GM10266 (cell line): ENCODE results near the gene SORCS1.

Experiments
- DNase-seq: peaks from one replicate; pipeline ENCODE4 v3.0.0; 2012; ENCODE audit errors: extremely low spot score
- TF ChIP-seq, protein P1 (sequence below): IDR thresholded peaks from 2 replicates; pipeline ENCODE4 v1.5.1; 2012; ENCODE audit warnings: mild to moderate bottlenecking, low read depth; ENCODE audit not compliant: control insufficient read depth, insufficient read depth; ENCODE audit errors: missing control alignments

The SORCS1 gene

DNA sequence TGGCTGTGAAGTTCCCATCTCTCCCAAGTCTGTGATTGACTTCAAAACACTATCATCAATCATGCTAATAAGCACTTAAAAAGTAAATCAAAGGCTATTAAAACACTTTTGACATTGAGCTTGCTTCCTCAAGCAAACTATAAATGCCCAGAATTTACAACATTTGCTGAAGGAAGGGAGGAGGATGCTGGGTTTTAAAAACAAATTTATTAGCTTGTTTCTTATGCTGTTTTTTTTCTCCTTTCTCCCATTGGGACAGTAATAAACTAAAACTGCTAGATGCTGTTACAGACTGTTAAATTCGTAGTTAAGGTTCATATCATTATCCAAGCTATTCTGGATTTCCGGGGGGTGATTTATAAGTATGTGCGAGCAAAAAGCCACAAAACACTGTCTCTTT is 250.5 kb downstream of the SORCS1 start:
- TF ChIP-seq, protein P1, sequence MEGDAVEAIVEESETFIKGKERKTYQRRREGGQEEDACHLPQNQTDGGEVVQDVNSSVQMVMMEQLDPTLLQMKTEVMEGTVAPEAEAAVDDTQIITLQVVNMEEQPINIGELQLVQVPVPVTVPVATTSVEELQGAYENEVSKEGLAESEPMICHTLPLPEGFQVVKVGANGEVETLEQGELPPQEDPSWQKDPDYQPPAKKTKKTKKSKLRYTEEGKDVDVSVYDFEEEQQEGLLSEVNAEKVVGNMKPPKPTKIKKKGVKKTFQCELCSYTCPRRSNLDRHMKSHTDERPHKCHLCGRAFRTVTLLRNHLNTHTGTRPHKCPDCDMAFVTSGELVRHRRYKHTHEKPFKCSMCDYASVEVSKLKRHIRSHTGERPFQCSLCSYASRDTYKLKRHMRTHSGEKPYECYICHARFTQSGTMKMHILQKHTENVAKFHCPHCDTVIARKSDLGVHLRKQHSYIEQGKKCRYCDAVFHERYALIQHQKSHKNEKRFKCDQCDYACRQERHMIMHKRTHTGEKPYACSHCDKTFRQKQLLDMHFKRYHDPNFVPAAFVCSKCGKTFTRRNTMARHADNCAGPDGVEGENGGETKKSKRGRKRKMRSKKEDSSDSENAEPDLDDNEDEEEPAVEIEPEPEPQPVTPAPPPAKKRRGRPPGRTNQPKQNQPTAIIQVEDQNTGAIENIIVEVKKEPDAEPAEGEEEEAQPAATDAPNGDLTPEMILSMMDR = no peak
- DNase-seq = no peak

DNA sequence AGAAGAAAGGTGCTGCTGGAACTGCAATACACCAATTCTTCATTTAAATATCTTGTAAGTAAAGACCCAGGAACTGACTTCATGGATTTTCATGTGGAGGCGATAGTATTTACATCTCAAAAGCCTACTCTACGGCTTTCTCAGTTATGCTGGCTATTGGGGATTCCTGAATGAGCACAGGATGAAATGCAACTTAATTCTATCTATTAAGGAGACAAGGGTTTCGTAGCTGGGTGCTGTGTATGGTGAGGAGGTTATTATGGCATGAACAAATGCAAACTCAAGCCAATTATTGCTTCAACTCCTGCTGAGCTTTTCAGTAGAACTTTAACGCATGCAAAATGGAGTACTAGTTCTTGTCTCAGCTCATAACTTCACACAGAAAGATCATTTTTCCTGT is 251.2 kb downstream of the SORCS1 start:
- TF ChIP-seq, protein P1 = no peak
- DNase-seq = no peak

DNA sequence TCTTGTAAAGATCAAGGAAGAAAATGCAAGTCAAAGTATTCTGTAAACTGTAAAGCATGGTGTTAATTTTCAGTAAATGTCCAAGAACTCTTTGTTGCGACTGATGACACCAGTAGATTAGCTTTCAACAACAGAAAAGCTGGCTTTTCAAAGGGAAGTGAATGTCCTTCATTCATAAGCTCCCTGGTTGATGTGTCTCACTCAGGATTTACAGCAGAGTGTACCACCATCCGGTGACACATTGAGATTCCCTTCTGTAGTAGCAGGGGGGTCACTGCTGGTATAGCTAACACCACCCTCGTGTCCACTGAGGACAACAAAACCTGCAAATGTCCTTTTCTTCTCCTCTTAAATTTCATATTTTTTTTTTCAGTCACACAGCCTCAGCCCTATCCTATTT is 253.4 kb downstream of the SORCS1 start:
- TF ChIP-seq, protein P1 = no peak
- DNase-seq = no peak

DNA sequence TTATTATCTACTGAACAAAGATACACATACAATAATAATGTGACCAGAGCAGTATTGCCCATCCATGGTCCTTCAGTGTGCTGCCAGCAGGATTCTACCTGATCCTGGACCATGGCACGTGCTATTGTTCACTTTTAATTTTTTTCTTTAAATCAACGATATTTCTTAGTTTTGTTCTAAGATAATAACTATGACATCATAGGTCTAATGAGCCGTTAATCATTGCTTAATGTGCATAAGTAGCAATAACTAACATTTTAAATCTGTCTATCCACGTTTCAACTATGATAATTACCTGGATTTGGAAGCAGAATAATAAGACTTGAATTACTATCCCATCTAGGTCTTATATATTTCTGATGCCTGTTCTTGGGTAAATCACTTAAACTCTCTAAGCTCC is 253.8 kb downstream of the SORCS1 start:
- TF ChIP-seq, protein P1 = no peak
- no peak for DNase-seq

DNA sequence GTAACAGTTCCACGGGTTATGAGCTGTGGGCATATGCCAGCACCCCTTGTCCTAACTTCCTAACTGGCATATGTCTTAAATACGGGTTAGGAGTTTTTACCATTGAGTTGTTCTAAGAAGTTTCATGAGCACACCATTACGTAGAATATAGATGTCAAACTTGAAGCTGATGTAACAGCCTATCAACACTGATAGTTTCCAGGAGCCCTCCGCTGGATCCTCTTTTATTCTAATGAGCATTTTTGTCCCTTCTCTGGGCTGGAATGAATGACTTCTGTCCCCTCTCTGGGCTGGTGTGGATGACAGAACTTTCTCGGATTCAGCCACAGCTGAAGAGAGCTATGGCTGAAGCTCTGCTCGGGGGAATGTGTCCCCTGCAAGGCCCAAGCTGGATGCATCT is 256.3 kb downstream of the SORCS1 start:
- TF ChIP-seq, protein P1 = no peak
- no peak for DNase-seq

DNA sequence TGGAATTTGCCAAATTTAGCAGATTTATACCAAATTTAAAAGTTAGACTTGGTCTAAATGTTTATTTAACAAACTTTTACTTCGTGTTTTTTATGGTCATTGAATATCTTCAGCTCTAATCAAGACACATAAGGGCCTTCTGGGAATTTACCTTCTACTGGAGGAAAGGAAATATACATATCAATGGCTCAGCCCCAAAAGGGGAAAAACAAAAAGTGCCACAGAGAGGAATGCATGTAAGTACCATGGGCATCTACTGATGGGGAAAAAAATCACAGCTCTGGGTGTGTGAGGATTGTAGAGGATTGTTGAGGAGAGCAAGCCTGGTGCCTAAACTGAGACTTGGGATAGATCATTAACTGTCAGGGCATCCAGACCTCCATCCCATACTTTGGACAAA is 260.3 kb downstream of the SORCS1 start:
- no peak for DNase-seq
- TF ChIP-seq, protein P1 = no peak

DNA sequence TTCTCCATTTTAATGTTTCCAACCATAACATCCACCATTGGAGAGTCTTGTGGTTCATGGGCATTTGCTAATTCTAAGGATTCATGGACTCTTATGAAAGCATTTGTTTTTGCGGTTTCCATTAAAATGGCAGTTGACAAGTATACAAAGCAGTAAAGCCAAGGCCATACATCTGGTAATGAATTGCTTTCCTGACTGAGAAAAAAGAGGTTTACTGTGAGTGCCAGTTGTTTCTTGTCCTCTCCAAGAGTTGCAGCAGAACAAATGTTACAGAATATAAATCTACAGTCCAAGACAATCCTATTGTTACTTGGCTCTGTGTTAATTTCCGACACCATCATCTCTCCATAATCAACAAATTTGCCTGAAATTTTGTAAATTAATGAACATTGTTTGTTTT is 261.3 kb downstream of the SORCS1 start:
- TF ChIP-seq, protein P1 = no peak
- no peak for DNase-seq
